ENCODE measurements around the gene MPRIP. TPM values are rescaled to one million over a fixed set of nuclear protein-coding genes. Genes with fewer than 3 reads are reported as not detected.

Gene MPRIP
- total RNA-seq, 4 donors from 2014 or later: 65.7 to 168 (median 147) TPM

DNA sequence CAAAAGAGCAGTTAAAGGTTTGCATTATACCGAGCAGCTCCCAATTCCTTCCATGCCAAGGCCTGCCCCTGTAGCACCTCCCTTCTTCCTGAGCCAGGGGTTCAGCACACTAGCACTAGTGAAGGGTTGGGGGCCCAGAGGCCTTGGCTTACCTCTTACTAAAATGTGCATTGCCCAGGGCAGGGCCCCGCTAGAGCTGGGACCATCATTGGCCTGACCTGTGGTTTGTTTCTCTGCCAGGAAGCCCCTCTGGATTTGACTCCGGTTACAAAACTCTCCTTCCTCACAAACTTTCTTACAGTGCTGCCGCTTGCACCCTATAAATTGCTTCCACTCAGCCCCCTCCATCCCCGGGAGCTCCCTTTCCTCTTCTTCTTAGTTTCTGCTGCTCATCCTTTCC, 33.8 kb downstream of the MPRIP start:
- Histone ChIP-seq H3K4me3 (no peak overlapping the region), H3K27ac (peak overlapping the region in 2 of 4 donors; percentile 43 to 58), H3K9me3 (no peaks in the 10 kb centered on the region), H3K4me1 (peaks cover 30 to 98% (median 64%) of the 10 kb centered on the region in 3 donors), H3K36me3 (peaks cover 4 to 79% (median 6%) of the 10 kb centered on the region in 3 donors), H3K27me3 (no peaks in the 10 kb centered on the region)
- intact Hi-C loops (cut with DNase I): no loop called here
- no peak for TF ChIP-seq POLR2A (IDR thresholded peaks at IDR 0.05)
- TF ChIP-seq, protein P1, sequence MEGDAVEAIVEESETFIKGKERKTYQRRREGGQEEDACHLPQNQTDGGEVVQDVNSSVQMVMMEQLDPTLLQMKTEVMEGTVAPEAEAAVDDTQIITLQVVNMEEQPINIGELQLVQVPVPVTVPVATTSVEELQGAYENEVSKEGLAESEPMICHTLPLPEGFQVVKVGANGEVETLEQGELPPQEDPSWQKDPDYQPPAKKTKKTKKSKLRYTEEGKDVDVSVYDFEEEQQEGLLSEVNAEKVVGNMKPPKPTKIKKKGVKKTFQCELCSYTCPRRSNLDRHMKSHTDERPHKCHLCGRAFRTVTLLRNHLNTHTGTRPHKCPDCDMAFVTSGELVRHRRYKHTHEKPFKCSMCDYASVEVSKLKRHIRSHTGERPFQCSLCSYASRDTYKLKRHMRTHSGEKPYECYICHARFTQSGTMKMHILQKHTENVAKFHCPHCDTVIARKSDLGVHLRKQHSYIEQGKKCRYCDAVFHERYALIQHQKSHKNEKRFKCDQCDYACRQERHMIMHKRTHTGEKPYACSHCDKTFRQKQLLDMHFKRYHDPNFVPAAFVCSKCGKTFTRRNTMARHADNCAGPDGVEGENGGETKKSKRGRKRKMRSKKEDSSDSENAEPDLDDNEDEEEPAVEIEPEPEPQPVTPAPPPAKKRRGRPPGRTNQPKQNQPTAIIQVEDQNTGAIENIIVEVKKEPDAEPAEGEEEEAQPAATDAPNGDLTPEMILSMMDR (IDR thresholded peaks at IDR 0.05): no peak
- DNase-seq: no peak
- WGBS, 2 donors: 89 to 93% methylated on average over 4 to 5 of the region's 5 CpGs

DNA sequence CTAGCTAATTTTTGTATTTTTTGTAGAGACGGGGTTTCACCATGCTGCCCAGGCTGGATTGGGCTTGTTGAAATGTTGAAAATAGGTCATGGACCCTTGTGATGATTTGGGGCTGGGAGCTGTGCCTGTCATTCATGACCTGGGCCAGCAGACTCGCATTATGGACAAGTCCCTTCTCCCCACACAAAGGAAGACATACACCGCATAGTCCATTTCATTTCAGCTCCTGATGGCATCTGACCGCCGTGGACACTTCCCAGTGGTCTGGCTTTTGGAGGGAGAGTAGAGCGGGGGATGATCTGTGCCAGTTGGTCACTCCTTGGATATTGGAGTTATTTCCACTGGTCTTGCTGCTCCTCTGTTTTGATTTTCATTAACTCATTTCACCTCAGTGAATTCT, 34.8 kb downstream of the MPRIP start:
- no peak for TF ChIP-seq POLR2A (IDR thresholded peaks at IDR 0.05)
- TF ChIP-seq, protein P1 (IDR thresholded peaks at IDR 0.05): no peak
- H3K4me3 ChIP-seq: no peak overlapping the region
- H3K9me3 ChIP-seq: no peaks in the 10 kb centered on the region
- DNase-seq: no peak
- no peaks in the 10 kb centered on the region for H3K27me3 ChIP-seq
- H3K27ac ChIP-seq: no peak overlapping the region
- H3K4me1 ChIP-seq: peaks cover 30 to 98% (median 66%) of the 10 kb centered on the region in 3 donors
- H3K36me3 ChIP-seq: peaks cover 0 to 73% (median 4%) of the 10 kb centered on the region in 3 donors
- intact Hi-C loops (cut with DNase I): no loop called here
- 94 to 98% methylated on average over 4 to 6 of the region's 6 CpGs for whole genome bisulfite sequencing, 2 donors

DNA sequence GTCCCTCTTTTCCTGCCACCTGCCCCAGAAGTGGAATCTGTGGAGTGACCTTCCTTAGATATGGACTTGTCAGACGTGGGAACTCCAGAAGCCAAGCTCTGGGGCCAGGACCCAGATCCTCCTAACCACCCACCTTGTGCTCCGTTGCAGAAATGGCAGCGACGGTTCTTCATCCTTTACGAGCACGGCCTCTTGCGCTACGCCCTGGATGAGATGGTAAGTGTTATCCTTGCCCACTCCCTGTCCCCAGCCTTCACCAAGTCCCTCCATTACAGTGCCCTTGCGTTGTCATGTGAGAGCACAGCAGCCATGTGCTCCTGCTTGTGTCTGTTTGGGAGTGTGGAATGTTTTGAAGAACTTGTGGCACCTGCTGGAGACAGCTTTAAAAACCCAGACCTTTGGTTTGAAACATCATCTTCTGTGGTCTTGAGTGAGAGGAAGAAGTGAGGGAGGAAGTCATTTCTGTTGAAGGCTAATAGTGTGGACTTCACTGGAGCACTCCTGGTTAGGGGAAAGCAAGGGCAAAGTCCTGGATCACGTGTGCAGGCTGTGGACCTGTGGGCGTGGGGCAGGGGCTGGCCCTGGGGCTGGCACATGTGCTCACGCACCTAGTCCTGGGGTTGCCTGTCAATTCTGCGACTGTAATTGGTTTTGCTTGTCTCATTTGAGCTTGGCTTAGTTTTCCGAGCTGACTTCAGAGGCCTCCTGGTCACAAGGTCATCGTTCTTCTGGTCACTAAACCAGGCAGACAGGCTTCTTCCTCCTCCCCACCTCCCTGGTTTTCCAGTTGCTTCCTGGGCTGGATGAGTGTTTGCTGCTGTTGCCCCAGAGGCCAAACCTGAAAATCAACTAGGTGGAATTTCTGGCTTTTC, 35.8 kb downstream of the MPRIP start:
- DNase-seq: no peak
- TF ChIP-seq POLR2A (IDR thresholded peaks at IDR 0.05): no peak
- intact Hi-C loops (cut with DNase I): no loop called here
- Histone ChIP-seq H3K9me3 (no peaks in the 10 kb centered on the region), H3K27me3 (no peaks in the 10 kb centered on the region), H3K4me1 (peaks cover 30 to 88% (median 64%) of the 10 kb centered on the region in 3 donors), H3K27ac (peak overlapping the region; percentile 8 to 72 (median 56)), H3K4me3 (no peak overlapping the region), H3K36me3 (peaks cover 0 to 71% (median 4%) of the 10 kb centered on the region in 3 donors)
- 86 to 87% methylated on average over 14 to 15 of the region's 15 CpGs for WGBS, 2 donors

DNA sequence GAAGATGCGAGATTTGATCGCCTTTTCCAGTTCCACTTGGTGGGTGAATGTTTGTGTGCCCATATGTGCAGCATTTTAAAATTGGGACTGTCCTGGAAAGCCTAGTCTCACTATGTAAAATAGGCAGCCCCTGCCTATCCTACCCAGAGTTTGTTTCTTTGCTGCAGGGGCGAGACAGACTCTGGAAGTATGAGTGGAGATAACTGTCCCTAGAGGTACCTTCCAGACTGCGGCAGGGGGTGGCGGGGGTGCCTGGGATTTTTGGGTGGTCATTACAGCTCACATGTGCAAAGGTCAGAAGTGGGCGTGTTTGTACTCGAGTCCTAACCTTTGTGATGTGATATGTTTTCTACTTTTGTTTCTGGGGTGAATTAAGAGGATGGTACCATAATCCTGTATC, 36.6 kb downstream of the MPRIP start:
- 72 to 83% methylated on average over 6 to 7 of the region's 7 CpGs for WGBS, 2 donors
- Histone ChIP-seq H3K27me3 (no peaks in the 10 kb centered on the region), H3K4me1 (peaks cover 25 to 80% (median 57%) of the 10 kb centered on the region in 3 donors), H3K9me3 (no peaks in the 10 kb centered on the region), H3K36me3 (peaks cover 0 to 71% (median 8%) of the 10 kb centered on the region in 3 donors), H3K4me3 (no peak overlapping the region), H3K27ac (peak overlapping the region in 3 of 4 donors; percentile 12 to 72 (median 44))
- TF ChIP-seq, protein P1 (IDR thresholded peaks at IDR 0.05): no peak
- no peak for TF ChIP-seq POLR2A (IDR thresholded peaks at IDR 0.05)
- no peak for DNase-seq
- intact Hi-C loops (cut with DNase I): no loop called here

DNA sequence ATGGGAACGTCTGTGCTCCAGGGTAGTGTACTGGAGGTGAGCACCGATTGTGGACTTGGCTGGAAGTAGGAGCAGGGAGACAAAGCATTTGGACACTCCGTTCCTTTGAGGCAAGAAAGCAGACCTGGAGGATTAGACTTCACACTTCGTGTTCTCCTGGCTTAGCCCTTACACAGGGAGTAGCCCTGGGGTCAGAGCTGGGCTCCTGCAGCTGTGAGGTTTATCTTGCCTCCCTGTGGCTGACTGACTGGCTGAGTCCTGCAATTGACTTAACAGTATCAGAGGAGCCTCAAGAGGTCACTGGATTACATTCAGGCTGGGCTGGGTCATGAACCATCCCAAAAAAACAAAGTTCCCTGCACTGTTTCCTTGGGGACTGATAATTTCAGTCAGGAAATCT, 37.1 kb downstream of the MPRIP start:
- intact Hi-C loops (cut with DNase I): no loop called here
- Histone ChIP-seq H3K4me3 (no peak overlapping the region), H3K4me1 (peaks cover 22 to 75% (median 52%) of the 10 kb centered on the region in 3 donors), H3K9me3 (no peaks in the 10 kb centered on the region), H3K27me3 (no peaks in the 10 kb centered on the region), H3K27ac (peak overlapping the region in 3 of 4 donors; percentile 12 to 72 (median 44)), H3K36me3 (peaks cover 0 to 74% (median 11%) of the 10 kb centered on the region in 3 donors)
- DNase-seq: no peak
- TF ChIP-seq POLR2A (IDR thresholded peaks at IDR 0.05): no peak
- TF ChIP-seq, protein P1 (IDR thresholded peaks at IDR 0.05): no peak
- WGBS, 2 donors: 0 to 59% methylated on average over 1 to 4 of the region's 4 CpGs

All from esophagus squamous epithelium (tissue), 5 donors.